ENCODE measurements around the gene CCDC88A.
"Not testable (repeated sequence)": the region's sequence is repeated elsewhere in the genome, so short reads cannot be mapped to it uniquely, and the experiment has no call there.

Gene CCDC88A

DNA sequence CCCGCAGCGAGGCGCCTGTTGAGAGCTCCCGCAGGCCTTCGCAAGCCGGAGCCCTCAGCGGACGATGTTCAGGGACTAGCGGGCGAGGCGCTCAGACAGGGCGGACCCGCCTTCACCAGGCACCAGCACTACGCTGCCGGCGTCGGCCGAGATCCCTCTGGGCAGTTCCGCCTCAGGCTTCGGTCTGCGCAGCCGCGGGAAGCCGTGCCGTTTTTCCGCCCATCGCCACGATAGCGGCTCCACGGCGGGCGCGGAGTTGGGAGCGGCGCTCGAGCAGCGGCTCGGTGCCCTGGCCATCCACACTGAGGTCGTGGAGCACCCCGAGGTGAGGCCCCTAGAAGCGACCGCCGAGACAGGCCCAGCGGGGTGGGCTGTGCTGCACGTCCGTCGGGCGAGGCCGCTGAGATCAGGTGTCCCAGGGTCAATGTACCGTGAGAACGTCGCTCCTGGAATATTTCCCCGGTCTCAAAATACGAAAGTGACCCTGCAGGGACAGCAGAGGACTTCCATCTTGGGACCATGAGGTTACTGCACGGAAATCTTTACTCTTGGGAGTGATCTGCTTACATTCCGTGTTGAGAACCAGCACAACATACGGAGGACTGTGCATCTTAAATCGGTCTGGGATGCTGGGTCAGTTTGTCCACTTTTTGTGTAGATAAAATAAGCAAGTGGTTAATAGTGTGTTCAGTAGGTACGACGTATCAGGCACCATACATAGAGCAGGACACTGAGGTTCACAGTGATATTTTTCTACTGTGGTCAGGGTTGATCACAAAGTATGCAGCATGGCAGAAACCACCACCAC is 137.3 kb downstream of the CCDC88A start:
- peak; percentile 82 for DNase-seq

DNA sequence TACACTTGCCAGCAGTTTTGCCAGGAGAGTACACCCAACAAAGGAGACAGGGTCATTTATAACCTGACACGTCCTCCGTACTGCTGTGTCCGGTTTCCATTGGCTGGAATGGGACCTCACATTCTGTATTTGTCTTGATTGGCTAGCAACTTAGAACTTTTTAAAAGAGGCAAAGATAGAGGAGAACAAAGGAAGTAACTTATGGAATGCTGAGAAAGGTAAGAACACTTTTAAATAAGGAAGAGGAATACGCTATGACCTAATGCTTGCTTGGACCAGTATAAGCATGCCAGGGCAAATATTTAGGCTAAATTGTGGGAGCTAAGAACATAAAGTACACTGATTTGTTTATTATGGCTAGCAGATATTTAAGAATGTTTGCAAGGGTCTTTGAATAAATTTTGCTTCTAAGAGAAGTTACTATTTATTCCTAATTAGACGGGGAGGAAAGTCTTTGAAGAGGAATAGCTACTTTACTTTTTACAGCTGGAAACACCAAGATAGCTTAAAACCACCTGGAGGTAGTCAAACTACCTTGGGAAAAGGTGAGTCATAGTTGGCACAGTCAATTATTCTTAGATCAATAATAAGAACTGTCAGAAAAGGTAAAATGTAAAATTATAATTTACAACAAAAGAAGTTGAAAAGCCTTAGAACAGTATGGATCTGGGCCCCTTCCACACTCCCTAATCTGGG is 138.7 kb downstream of the CCDC88A start:
- not testable (repeated sequence) for DNase-seq

DNA sequence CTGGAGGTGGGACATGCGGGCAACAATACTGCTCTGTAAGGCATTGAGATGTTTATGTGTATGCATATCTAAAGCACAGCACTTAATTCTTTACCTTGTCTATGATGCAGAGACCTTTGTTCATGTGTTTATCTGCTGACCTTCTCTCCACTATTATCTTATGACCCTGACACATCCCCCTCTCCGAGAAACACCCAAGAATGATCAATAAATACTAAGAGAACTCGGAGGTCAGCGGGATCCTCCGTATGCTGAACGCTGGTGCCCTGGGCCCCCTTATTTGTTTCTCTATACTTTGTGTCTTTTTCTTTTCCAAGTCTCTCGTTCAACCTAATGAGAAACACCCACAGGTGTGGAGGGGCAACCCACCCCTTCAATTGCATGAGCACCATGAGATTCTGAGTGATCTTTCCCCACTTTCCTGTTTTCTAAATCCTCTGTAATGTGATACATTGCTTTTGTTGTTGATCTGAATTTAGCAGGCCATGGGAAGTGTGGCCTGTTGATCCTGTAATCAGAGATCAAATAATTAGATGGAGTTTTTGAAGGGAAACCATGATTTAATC is 139.7 kb downstream of the CCDC88A start:
- not testable (repeated sequence) for DNase-seq

DNA sequence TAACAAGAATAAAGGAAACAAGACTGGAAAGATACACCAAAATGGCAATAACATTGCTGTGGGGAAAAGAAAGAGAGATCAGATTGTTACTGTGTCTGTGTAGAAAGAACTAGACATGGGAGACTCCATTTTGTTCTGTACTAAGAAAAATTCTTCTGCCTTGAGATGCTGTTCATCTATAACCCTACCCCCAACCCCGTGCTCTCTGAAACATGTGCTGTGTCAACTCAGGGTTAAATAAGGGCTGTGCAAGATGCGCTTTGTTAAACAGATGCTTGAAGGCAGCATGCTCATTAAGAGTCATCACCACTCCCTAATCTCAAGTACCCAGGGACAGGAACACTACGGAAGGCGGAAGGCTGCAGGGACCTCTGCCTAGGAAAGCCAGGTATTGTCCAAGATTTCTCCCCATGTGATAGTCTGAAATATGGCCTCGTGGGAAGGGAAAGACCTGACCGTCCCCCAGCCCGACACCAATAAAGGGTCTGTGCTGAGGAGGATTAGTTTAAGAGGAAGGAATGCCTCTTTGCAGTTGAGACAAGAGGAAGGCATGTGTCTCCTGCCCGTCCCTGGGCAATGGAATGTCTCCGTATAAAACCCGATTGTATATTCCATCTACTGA is 140.3 kb downstream of the CCDC88A start:
- not testable (repeated sequence) for DNase-seq

DNA sequence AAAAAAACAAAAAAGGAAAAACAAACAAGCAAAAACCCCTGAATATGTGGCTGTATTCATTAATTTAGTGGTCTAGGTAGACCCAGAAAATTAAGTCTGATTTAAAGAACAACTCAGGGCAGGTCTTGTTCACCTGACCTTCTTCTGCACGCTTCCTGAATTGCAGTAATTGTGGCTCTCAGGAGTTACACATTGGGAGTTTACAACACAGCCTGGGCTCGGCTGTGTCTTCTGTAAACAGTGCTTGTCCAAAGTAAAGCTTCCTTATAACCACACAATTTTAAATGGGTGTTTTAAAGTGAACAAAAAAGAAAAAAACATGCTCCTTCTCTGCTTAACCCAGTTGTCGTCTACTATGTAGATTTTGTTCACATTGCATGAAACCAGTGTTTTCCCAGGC is 142.3 kb downstream of the CCDC88A start:
- DNase-seq: no peak

DNA sequence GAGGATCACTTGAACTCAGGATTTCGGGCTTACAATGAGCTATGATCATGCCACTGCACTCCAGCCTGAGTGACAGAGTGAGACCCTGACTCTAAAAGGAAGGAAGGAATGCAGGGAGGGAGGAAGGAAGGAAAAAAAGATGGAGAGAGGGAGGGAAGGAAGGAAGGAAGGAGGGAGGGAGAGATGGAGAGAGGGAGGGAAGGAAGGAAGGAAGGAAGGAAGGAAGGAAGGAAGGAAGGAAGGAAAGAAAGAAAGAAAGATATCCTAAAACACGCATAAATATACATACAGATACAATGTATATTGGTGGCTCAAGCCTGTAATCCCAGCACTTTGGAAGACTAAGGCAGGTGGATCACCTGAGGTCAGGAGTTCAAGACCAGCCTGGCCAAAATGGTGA is 145.3 kb downstream of the CCDC88A start:
- not testable (repeated sequence) for DNase-seq

DNA sequence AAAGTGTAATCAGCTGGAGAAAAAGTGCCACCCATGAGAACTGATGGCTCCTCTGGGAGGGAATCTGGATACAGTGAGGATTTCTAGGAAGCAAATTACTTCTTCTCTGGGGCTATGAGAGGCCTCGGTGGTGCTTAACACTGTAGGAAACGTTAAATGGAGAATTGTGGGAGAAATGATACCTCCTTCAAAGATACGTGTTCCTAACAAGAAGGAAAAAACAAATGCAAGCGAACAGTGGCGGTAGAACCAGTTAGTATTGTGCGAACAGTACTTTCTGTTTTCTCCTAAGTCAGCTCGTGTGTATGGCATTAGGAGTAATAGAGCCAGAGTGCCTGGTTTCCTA is 150.0 kb downstream of the CCDC88A start:
- no peak for DNase-seq

DNA sequence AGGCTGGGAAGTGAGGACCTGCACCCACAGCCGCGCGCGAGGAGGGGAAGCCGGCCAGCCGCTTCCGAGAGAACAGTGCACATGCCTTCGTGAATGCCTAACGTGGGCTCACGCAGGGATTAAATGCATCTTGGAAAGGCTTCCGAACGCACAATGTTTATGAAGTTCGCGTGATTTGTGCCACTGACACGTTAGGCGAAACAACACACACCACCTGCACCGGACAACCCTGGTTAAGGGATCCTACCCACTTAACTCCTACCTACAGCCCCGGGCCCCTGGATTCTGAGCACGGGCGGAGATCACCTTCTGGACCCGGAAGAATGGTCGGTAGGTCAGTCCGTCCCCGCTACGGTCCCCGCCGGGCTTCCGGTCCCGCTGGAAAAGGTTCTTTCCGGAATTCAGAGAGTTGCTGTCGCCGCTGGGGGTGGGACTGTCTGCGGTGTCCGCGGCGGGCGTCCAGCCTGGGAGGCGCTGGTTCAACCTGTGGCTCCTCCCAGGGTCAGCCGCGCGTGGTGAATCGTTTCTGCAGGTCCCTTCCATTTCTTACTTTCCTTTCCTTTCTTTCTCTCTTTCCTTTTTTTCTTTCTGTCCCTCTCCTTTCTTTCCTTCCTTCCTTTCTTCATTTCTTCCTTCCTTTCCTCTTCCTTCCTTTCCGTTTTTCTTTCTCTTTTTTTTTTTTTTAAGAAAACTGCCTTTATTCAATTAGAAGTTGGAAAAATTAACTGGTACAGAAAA is 150.6 kb downstream of the CCDC88A start, which contains the start of gene MTIF2:
MTIF2 (minus strand) TSS at position 325 of the 738 bp plus-strand sequence. CDS start 5,373 bp downstream, outside the sequence.
- DNase-seq: peak; percentile 80

DNA sequence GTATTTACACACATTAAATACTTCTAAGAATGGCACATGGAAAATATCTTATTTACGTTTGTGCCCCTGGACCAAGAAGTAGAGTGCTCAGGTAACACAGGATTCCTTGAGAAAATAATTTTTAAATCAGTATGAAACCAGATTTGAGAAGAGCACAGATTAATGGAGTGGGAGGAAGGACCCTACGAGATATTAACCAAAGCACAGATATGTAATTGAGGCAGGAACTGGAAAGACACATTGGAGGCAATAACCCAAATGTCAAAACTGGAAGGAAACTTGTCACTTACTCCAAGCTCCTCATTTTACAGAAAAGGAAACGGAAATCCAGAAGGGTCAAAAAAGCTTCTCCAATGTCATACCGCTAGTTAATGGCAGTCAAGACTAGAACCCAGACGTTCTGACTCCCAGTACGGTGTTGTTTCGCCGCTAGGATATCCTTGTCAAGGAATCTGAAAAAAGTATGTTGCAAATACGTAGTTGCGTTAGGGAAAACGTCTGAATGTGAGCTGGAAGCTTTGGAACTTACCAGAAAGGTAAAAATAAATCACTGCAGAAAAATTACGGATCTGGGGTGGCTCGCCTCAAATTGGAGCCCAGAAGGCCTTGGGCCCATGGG is 151.3 kb downstream of the CCDC88A start:
- no peak for DNase-seq

DNA sequence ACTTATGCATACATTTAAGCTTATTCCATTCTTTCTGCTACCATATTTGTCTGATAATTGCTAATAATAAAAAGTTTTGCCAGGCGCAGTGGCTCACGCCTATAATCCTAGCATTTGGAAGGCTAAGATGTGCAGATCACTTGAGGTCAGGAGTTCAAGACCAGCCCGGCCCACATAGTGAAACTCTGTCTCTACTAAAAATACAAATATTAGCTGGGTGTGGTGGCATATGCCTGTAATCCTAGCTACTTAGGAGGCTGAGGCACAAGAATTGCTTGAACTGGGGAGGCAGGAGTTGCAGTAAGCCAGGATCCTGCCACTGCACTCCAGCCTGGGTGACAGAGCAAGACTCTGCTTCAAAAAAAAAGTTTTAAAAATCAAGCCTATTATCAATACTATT is 160.1 kb downstream of the CCDC88A start:
- DNase-seq: not testable (repeated sequence)

DNA sequence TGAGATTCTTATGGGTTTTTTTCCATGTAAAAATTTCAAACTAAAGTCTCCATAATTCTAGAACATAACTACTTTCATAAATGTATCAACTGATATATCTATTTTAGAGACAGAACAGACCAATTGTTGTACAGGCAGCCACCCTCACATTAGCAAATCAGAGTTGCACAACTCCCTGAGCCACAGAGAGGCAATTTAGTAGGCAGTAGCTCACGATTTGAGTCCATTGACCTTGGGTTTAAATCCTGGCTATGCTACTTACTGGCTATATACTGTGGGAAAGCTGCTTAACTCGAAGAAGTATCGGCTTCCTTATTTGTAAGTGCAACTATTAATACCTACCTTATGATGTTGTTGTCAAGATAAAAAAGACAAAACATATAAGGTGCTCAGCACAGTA is 166.8 kb downstream of the CCDC88A start:
- no peak for DNase-seq

DNA sequence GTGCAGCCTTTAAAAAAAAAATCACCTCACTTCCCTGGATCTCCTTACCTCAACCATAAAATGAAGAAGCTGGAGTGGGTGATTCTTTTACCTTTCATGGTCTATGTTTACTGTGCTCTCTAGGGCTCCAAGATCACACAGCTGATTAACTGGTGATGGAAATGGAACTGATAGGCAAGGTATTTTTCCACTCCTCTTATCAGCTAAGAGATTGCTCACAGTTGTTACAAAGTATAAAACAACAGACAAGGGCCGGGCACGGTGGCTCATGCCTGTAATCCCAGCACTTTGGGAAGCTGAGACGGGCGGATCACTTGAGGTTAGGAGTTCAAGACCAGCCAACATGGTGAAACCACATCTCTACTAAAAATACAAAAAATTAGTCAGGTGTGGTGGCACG is 172.6 kb downstream of the CCDC88A start:
- no peak for DNase-seq

DNA sequence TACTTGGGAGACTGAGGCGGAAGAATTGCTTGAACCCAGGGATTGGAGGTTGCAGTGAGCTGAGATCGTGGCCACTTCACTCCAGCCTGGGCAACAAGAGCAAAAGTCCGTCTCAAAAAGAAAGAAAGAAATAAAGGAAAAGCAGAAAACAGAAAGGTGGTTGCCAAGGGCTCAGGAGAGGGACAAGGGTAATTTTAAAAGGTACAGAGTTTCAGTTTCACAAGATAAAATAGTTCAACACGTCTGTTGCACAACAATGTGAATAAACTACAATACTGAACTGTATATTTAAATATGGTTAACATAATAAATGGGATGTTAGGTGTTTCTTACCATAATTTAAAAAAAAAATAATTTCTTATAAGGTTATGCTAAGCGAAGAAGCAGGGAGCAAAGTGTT is 174.2 kb downstream of the CCDC88A start:
- no peak for DNase-seq

DNA sequence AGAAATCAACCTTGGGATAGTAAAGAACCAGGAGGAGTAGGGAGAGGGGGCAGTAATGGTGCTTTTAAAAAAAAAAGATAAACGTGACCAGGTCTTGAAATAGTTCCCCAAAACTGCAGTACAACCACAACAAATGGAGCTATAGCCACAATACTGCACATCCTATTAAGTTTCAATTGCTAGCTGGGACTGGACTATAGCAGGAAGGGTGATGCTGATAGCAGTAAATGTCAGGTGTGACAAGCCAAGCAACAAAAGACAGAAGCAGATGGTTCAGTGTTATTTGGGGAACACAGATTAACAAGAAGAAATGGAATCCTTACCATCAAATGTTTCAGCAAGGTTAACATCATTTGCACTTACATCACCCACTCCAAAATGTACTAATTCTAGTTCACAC is 177.0 kb downstream of the CCDC88A start:
- DNase-seq: no peak

DNA sequence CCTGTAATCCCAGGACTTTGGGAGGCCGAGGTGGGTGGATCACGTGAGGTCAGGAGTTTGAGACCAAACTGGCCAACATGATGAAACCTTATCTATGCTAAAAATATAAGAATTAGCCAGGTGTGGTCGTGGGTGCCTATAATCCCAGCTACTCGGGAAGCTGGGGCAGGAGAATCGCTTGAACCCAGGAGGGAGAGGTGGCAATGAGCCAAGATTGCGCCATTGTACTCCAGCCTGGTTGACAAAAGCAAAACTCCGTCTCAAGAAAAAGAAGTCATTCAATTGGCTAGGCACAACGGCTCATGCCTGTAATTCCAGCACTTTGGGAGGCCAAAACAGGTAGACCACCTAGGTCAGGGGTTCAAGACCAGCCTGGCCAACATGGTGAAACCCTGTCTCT is 178.1 kb downstream of the CCDC88A start:
- DNase-seq: not testable (repeated sequence)

DNA sequence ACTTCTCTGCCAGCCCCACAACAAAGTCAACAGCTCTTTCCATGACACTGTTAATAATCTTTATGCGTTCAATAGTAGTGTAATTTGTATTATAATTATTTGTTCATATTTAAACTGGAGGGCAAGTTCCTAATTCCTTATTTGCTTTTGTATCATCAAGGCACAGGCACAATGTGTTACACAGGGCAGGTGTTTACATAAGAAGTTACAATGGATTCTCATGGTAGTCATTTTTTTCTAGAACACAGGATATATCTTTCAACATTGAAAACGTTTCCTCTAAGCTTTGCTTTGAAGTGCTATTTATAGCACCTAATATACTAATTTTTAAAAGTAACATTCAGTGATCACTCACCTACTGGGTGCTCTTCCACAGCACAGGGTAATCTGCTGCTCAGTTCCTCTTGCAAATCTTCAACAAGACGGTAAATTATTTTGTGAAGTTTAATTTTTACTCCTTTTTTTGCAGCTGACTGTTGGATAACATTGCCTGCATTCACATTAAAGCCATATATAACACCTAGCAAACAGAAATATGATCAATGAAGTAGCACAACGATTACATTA is 179.9 kb downstream of the CCDC88A start:
- no peak for DNase-seq
